GM12878 (cell line): ENCODE data around the gene GOLGA6A. TPM values are rescaled to one million over a fixed set of nuclear protein-coding genes. Genes with fewer than 3 reads are reported as not detected.

ENCODE experiments used
- ATAC-seq: fragments of 200-7000 bp; cut with Tn5 transposase; 3 replicates; pipeline ENCODE4 v1.9.1; 2020; ENCODE audit warnings: mild to moderate bottlenecking, moderate library complexity
- BruUV-seq: library from RNA; stranded (reverse); fragments of 400-500 nt; replicated peaks from 2 replicates; lab custom pipeline; 2021; lab: Mats Ljungman, UMichigan
- CTCF ChIA-PET: fragments of 300-600 bp; sonication (Branson Sonifier 250); formaldehyde crosslinking; extraction: SDS; loops from one replicate; lab custom pipeline; 2021; ENCODE audit warnings: inconsistent platforms; lab: Yijun Ruan, JAX
- POLR2A ChIA-PET: fragments of 350-600 bp; formaldehyde crosslinking; extraction: SDS; loops from one replicate; lab custom pipeline; 2021; ENCODE audit warnings: inconsistent platforms; lab: Charles Lee
- RAD21 ChIA-PET: fragments of 300-600 bp; sonication (Branson Sonifier 250); formaldehyde crosslinking; loops from one replicate; lab custom pipeline; 2023; ENCODE audit warnings: antibody characterized with exemption; ENCODE audit not compliant: unreplicated experiment; lab: Charles Lee
- SMC1A ChIA-PET: fragments of 300-600 bp; sonication (Branson Sonifier 250); formaldehyde crosslinking; loops from one replicate; lab custom pipeline; 2023; ENCODE audit not compliant: unreplicated experiment, uncharacterized antibody; lab: Charles Lee
- DNase-seq: peaks from one replicate; pipeline ENCODE4 v3.0.0-alpha.2; 2011; ENCODE audit warnings: low read depth, low spot score
- FAIRE-seq: peaks from 3 replicates; lab custom pipeline; 2011; peaks lifted over from hg19 to GRCh38; lab: Jason Lieb, UNC
- H2AFZ ChIP-seq: 2 replicates; pipeline ENCODE4 v1.6.0; 2011; ENCODE audit warnings: low read depth, low read length, control low read depth; ENCODE audit not compliant: control insufficient read depth
- H3K27ac ChIP-seq: 2 replicates; pipeline ENCODE4 v1.5.1; 2011; ENCODE audit warnings: control low read depth; ENCODE audit not compliant: control insufficient read depth, insufficient read depth
- H3K27me3 ChIP-seq, 2 experiments: replicated peaks in 1 of 2; 2 replicates each; pipeline versions ENCODE4 v1.6.0 to v1.6.1; 2011; ENCODE audit warnings: low read length in 1 of 2; ENCODE audit not compliant: control insufficient read depth in 2 of 2, insufficient read depth in 2 of 2
- H3K36me3 ChIP-seq, 2 experiments: 2 replicates each; pipeline ENCODE4 v1.5.1; 2011; ENCODE audit warnings: low read length in 1 of 2; ENCODE audit not compliant: control insufficient read depth in 2 of 2, insufficient read depth in 2 of 2
- H3K4me1 ChIP-seq: 2 replicates; pipeline ENCODE4 v1.6.1; 2011; ENCODE audit warnings: mild to moderate bottlenecking, low read length, moderate library complexity, mixed read lengths; ENCODE audit not compliant: control insufficient read depth, insufficient read depth
- H3K4me2 ChIP-seq: 2 replicates; pipeline ENCODE4 v1.6.0; 2011; ENCODE audit warnings: control low read depth; ENCODE audit not compliant: control insufficient read depth, insufficient read depth
- H3K4me3 ChIP-seq: fragments of 200-600 bp; sonication (generic); 2 replicates; pipeline ENCODE4 v1.5.1; 2016
- H3K79me2 ChIP-seq: 2 replicates; pipeline ENCODE4 v1.6.0; 2011; ENCODE audit warnings: low read length; ENCODE audit not compliant: control insufficient read depth, insufficient read depth
- H3K9ac ChIP-seq: 2 replicates; pipeline ENCODE4 v1.8.0; 2011; ENCODE audit warnings: low read length, control low read depth, mixed read lengths; ENCODE audit not compliant: control insufficient read depth, insufficient read depth
- H3K9me3 ChIP-seq: replicated peaks from 3 replicates; pipeline ENCODE4 v1.5.1; 2011; ENCODE audit warnings: mild to moderate bottlenecking, low read length; ENCODE audit not compliant: control insufficient read depth, insufficient read depth
- H4K20me1 ChIP-seq: 2 replicates; pipeline ENCODE4 v1.6.0; 2011; ENCODE audit not compliant: control insufficient read depth, insufficient read depth
- CHD2 ChIP-seq: IDR thresholded peaks from 2 replicates; pipeline ENCODE4 v1.6.1; 2011; ENCODE audit warnings: low read depth, low read length, improper control_type of control experiment, borderline replicate concordance
- CREM ChIP-seq: IDR thresholded peaks from 2 replicates; pipeline ENCODE4 v1.6.1; 2014; ENCODE audit warnings: antibody characterized with exemption, low read depth
- FOXM1 ChIP-seq: IDR thresholded peaks from 2 replicates; pipeline ENCODE4 v1.6.1; 2012; ENCODE audit warnings: low read depth, mild to moderate bottlenecking, inconsistent platforms, low read length, moderate library complexity
- HDAC6 ChIP-seq: fragments of 200-600 bp; sonication (generic); IDR thresholded peaks from one replicate; pipeline ENCODE4 v1.8.0; 2017; ENCODE audit warnings: antibody characterized with exemption; ENCODE audit not compliant: unreplicated experiment
- JUNB ChIP-seq: IDR thresholded peaks from 2 replicates; pipeline ENCODE4 v1.6.1; 2016; ENCODE audit warnings: antibody characterized with exemption, mild to moderate bottlenecking
- KDM1A ChIP-seq: fragments of 200-600 bp; sonication (generic); IDR thresholded peaks from 2 replicates; pipeline ENCODE4 v1.6.1; 2016; ENCODE audit warnings: borderline replicate concordance
- NBN ChIP-seq: fragments of 450-650 bp; IDR thresholded peaks from 2 replicates; pipeline ENCODE4 v1.6.1; 2016
- POLR2A ChIP-seq: IDR thresholded peaks from 2 replicates; pipeline ENCODE4 v1.6.1; 2011; ENCODE audit warnings: low read depth, mild to moderate bottlenecking, low read length
- SREBF1 ChIP-seq: IDR thresholded peaks from 2 replicates; pipeline ENCODE4 v1.6.1; 2012; ENCODE audit warnings: mild to moderate bottlenecking, low read length
- WGBS: methylation state at CpG from one replicate; pipeline ENCODE4 v1.1.6; 2016; ENCODE audit warnings: low lambda C conversion rate; ENCODE audit not compliant: insufficient replicate concordance, insufficient coverage; ENCODE audit errors: missing lambda C conversion rate; 5-methylcytosine and 5-hydroxymethylcytosine counted together
- in situ Hi-C: fragments of 300-500 bp; cut with MboI; formaldehyde crosslinking; loops from 9 replicates; pipeline ENCODE4 v1.14.3; 2018; ENCODE audit warnings: mixed read lengths
- intact Hi-C: fragments of 100-400 bp; cut with micrococcal nuclease; formaldehyde crosslinking; loops from one replicate; pipeline ENCODE4 v1.14.2; 2022; ENCODE audit not compliant: unreplicated experiment
- polyA plus RNA-seq, 11 experiments: library from polyadenylated mRNA; depleted of rRNA in 4 of 11; unstranded in 6 of 11; stranded (reverse) in 5 of 11; fragments of >200 nt; fragmentation: Nextera tagmentation in 4 of 11; fragmentation: Illumina TruSeq in 1 of 11; extraction: Ambion mirVana in 4 of 11; extraction: Trizol in 1 of 11; gene quantifications; 1 replicate in 1 of 11; 2 replicates in 10 of 11; pipeline versions ENCODE4 v1.2.1 to v1.2.3, GENCODE V29; 2011 to 2016; ENCODE audit warnings: inconsistent platforms in 2 of 11, missing spikeins in 2 of 11, low read depth in 1 of 11
- total RNA-seq, 4 experiments: library from RNA; depleted of rRNA in 3 of 4; stranded (reverse); fragments of >200 nt in 3 of 4; fragmentation: Illumina TruSeq in 1 of 4; extraction: Trizol in 1 of 4; gene quantifications; 2 replicates each; pipeline versions ENCODE4 v1.2.1 to v1.2.3, GENCODE V29; 2013 to 2021
- TF ChIP-seq, protein P1 (sequence below): fragments of 450-650 bp; IDR thresholded peaks from 2 replicates; pipeline ENCODE4 v1.6.1; 2017; ENCODE audit warnings: mild to moderate bottlenecking, low read depth, inconsistent platforms; ENCODE audit not compliant: poor library complexity, severe bottlenecking
- TF ChIP-seq, protein P2 (sequence below): IDR thresholded peaks from 2 replicates; pipeline ENCODE4 v1.6.1; 2011; ENCODE audit warnings: low read depth, low read length, improper control_type of control experiment, borderline replicate concordance
- TF ChIP-seq, protein P3 (sequence below): IDR thresholded peaks from 2 replicates; pipeline ENCODE4 v1.6.1; 2011; ENCODE audit warnings: low read depth, mild to moderate bottlenecking, low read length, moderate library complexity, borderline replicate concordance; ENCODE audit errors: extremely low read depth

GOLGA6A gene
- total and polyA plus RNA-seq, 10 of the 15 experiments (the other 5 are each of a cell fraction or from before 2014, with no cell fraction given) = not detected

DNA sequence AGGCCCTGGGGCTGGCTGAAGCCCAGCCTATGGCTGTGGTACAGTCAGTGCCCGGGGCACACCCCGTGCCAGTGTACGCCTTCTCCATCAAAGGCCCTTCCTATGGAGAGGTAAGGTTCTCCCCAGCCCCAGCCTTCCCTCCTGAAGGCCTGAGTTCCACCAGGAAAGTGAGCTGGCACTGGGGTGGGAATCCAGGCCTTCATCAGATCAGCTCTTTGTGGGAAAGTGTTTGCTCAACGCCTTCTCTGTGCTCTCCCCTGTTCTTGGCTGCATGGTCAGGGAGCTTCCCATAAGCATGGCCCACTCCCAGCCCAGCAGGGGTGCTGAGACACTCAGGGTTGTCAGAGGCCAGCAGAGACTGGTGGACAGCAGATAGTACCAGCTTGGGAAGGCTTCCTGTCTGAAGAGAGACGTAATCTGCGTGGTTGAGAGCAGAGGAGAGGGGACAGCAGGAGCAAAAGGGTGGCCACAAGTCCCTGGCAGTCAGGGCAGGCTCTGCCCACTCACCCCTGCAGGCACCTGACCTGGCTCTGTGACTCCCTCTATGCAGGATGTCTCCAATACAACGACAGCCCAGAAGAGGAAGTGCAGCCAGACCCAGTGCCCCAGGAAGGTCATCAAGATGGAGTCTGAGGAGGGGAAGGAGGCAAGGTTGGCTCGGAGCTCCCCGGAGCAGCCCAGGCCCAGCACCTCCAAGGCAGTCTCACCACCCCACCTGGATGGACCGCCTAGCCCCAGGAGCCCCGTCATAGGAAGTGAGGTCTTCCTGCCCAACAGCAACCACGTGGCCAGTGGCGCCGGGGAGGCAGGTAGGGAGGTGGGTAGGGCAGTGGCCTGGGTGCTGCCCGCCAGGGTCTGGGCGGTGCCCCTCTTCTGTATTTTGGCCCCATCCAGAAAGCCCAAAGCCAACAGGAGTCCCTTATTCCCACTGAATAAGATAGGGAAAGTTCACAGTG lies 49.5 kb downstream of the GOLGA6A start:
- CTCF ChIA-PET = interaction anchor here (2.2 kb wide), 1 partner anchor 15 kb away, joined by 9 read pairs; no protein-coding TSS in a partner anchor
- POLR2A ChIA-PET = no interaction called here

DNA sequence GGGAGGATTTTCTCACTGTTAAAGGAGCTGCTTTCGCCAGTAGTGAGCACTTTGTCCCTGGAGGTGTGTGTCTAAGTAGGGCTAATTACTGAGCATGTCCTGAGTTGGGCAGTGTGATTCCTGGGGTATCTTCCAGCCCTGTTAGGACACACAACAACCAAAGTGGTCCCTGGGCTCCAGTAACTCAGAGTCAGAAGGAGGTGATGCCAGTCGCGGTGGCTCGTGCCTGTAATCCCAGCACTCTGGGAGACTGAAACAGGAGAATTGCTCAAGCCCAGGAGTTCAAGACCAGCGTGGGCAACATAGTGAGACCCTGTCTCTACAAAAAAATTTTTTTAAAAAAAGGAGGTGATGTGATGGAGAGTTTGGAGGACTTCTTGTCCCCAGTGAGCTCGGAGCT lies 50.3 kb downstream of the GOLGA6A start:
- Histone ChIP-seq H3K79me2 (no peaks in the 10 kb centered on the region), H3K9ac (no peak overlapping the region), H3K4me3 (no peak overlapping the region), H4K20me1 (no peaks in the 10 kb centered on the region; the same call in 1 of the 2 replicates), H2AFZ (no peak overlapping the region), H3K36me3 (peaks cover 38 to 45% of the 10 kb centered on the region in 2 experiments), H3K4me2 (no peak overlapping the region), H3K27me3 (no peaks in the 10 kb centered on the region), H3K27ac (no peak overlapping the region), H3K9me3 (no peaks in the 10 kb centered on the region), H3K4me1 (no peaks in the 10 kb centered on the region)
- WGBS = 87% methylated on average over 6 of the region's 6 CpGs
- no TSS peak for BruUV-seq
- ChIA-PET SMC1A (no interaction called here), RAD21 (no interaction called here), CTCF (interaction anchor here (2.2 kb wide), 1 partner anchor 16 kb away, joined by 9 read pairs; no protein-coding TSS in a partner anchor), POLR2A (no interaction called here)
- intact Hi-C loops (no loop called here), in situ Hi-C loops (no loop called here)
- DNase-seq = no peak
- no peak for ATAC-seq
- FAIRE-seq = no peak
- TF ChIP-seq, protein P1, sequence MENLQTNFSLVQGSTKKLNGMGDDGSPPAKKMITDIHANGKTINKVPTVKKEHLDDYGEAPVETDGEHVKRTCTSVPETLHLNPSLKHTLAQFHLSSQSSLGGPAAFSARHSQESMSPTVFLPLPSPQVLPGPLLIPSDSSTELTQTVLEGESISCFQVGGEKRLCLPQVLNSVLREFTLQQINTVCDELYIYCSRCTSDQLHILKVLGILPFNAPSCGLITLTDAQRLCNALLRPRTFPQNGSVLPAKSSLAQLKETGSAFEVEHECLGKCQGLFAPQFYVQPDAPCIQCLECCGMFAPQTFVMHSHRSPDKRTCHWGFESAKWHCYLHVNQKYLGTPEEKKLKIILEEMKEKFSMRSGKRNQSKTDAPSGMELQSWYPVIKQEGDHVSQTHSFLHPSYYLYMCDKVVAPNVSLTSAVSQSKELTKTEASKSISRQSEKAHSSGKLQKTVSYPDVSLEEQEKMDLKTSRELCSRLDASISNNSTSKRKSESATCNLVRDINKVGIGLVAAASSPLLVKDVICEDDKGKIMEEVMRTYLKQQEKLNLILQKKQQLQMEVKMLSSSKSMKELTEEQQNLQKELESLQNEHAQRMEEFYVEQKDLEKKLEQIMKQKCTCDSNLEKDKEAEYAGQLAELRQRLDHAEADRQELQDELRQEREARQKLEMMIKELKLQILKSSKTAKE = no peak
- no peak for TF ChIP-seq CREM
- TF ChIP-seq JUNB = no peak
- TF ChIP-seq HDAC6 = no peak
- no peak for TF ChIP-seq NBN
- no peak for TF ChIP-seq FOXM1
- TF ChIP-seq, protein P2, sequence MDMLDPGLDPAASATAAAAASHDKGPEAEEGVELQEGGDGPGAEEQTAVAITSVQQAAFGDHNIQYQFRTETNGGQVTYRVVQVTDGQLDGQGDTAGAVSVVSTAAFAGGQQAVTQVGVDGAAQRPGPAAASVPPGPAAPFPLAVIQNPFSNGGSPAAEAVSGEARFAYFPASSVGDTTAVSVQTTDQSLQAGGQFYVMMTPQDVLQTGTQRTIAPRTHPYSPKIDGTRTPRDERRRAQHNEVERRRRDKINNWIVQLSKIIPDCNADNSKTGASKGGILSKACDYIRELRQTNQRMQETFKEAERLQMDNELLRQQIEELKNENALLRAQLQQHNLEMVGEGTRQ = no peak
- no peak for TF ChIP-seq CHD2
- TF ChIP-seq SREBF1 = no peak
- TF ChIP-seq KDM1A = no peak

More for the DNA sequence above, 49.5 kb downstream of the GOLGA6A start:
- intact Hi-C loops (no loop called here), in situ Hi-C loops (no loop called here)
- Histone ChIP-seq H3K79me2 (no peaks in the 10 kb centered on the region), H3K27ac (no peak overlapping the region), H3K9ac (no peak overlapping the region), H3K4me1 (no peaks in the 10 kb centered on the region), H3K27me3 (no peaks in the 10 kb centered on the region), H3K36me3 (peaks cover 34 to 42% of the 10 kb centered on the region in 2 experiments), H3K9me3 (no peaks in the 10 kb centered on the region), H3K4me2 (no peak overlapping the region), H2AFZ (no peak overlapping the region), H4K20me1 (no peaks in the 10 kb centered on the region; the same call in 1 of the 2 replicates), H3K4me3 (no peak overlapping the region)
- FAIRE-seq (no peak), DNase-seq (no peak), ATAC-seq (no peak)
- SMC1A ChIA-PET = no interaction called here
- RAD21 ChIA-PET = no interaction called here
- no TSS peak for BruUV-seq
- 87% methylated on average over 16 of the region's 16 CpGs for WGBS
- TF ChIP-seq POLR2A = peak; percentile 26; the same call in 1 of the 2 replicates
- TF ChIP-seq, protein P3, sequence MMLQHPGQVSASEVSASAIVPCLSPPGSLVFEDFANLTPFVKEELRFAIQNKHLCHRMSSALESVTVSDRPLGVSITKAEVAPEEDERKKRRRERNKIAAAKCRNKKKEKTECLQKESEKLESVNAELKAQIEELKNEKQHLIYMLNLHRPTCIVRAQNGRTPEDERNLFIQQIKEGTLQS = no peak
